SIG-M5 treated with dmso at 0.1 percent for 504 hours (cell line): ENCODE measurements around the gene TMEM30A.
A peak's percentile ranks its signal among the peaks of the same experiment; 100 is the strongest.

Experiments used
- DNase-seq: peaks from one replicate; lab custom pipeline; 2025; ENCODE audit not compliant: unreplicated experiment; lab: John Stamatoyannopoulos, UW

TMEM30A gene

DNA sequence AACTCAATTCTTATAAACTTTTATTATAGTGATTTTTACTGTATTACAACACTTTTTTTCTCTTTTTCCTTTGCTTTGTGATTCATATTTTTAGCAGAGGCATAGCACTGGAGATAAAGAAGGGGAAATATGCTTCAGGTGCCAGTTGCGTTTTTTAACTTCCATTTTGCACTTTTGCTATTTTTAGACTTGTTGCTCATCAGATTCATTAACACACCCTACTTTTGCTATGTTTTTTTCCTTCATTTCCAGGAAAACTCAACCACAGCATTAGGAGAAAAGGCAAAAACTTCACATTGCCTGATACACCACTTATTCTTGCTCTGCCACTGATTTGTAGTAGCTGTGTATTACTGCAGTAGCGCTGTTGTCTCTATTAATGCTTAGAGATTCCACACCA is 8.0 kb upstream of the TMEM30A start:
- DNase-seq: no peak

GRCh38 chr6:75291744-75292143 is 7.2 kb upstream of the TMEM30A start:
- DNase-seq: no peak

DNA sequence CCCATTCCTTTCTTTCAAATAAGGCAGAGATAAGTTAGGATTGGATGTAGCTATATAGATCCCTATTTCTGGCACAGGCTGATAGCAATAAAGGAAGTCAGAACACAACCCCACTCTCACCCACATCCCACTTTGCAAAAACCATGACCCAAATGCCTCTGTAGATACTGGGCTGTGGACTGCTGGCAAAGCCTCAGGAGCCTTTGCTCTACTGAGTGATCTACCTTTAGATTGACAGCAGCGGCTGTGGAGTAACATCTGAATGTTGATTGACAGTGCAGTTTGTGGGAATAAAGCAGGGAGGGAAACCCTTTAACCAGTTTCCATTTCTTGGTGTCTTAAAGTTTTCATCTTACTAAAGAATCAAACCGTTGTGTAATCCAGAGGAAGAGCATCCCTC is 6.7 kb upstream of the TMEM30A start:
- DNase-seq: no peak

DNA sequence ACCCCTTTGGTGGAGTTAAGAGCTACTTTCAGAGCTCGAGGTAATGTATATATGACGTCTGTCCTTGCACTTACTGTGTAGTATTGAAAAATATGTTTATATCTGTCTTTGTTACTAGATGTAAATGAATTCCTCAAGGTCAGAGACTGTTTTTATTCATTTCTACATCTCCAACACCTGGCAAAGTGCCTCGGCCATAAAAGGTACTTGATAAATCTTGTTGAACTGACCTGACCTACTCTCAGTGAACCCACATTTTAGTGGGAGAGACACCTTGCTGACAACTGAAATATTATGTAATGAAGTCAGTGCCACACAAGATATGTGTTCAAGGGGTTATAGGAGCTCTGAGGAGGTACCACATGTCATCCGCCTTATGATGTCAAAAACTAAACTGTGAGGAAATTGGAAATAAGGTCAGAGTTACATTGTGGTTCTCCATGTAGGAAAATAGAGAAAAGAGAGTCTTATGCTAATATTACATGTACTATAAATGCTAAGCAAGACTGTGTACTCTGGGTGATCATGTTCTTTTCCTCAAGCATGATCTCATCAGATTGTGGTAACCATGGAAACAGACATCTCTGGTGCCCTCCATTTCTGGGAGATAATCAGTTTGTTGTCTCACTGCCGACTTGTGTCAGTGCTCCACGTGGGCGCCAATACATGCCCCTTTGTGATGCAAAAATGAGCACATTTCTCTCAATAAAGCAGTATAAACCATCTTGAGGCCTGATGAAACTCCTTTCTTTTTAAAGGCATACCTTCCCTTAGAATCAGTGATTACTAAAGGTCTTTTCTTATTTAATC is 5.7 kb upstream of the TMEM30A start:
- no peak for DNase-seq

DNA sequence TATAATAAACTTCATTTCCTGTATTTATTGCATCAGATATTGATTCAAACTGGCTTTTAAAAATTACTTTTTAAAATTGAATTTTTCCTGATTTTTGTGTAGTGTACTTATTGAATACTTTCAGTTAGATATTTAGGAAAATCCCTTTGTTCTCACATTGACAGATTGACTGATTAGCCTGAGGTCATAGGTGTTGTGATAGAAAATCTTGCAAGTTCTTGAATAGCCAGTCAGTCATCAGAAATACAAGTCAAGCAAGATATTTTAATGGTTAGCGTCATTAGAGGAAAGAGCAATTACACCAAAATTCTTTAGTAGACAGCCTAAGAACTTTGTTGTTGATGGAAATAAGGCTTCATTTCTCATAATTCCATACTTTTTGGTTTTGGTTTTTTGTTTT is 3.4 kb upstream of the TMEM30A start:
- DNase-seq: no peak

DNA sequence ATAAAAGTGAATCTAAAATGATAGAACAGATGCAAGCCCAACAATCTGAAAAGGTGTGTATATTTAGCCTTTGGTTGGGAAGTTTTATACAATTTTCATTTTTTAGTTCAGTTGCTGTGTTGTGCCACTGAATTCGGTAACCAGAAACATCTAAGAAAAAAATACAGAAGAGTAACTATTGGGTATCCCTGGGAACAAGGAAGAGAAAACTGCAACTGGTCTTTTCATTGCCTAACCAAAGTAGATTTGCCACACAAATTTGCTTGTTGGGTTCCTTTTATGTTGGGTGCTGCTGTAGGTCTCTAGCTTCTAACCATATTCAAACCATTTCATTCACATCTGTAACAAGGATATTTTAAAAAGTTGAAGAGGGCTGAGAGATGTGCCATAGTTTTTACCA is 2.8 kb upstream of the TMEM30A start:
- peak; percentile 60 for DNase-seq

DNA sequence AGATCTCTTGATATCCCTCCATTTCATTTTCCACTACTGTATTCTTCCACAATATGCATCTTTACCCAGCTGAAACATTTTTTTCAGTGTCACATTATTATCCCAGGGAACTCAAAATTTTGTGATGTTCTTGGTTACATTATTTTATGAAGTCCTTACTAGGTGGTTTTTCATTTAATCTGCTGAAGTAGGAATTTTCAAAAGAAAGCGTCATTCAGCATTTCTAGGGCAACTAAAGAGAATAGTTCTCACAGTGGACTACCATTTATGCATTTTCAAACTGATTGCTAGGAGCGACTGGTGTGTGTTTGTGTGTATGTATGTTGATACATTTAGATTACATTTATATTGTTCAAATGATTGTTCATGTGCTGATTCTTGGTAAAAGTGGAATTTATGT is 2.4 kb upstream of the TMEM30A start:
- no peak for DNase-seq

GRCh38 chr6:75285283-75285639 is 669 bp upstream of the TMEM30A start:
- DNase-seq: peak; percentile 58

DNA sequence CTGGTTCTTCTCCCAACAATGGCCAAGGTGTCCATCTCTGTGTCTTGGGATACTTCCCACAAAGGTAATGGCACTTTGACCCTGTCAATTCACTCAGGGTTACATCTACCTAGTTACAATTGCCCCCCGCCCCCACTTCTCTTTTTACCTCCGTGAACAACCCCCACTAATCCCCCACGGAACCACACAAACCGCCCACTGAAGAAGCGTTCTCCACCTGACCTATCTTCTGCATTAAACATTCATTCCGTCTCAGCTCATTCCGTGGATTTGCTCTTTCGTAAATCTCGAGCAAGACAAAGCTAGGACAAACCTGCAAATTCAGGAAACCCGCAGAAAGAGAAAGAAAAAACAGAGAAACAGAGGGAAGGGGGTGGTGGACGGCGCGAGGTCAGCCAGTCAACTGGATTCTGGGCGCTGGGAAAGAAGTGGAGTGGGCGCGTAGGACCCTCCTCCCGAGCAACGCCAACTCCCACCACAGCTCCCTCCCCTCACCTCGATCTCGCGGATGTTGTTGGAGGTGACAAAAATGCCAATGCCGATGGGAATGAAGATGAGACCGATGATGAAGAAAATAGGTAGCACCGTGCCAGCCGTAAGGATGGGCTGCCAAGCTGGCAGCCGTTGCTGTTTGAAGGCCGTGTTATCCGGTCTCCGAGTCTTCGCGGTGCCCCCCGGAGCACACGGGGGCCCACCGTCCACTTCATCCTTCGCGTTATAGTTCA is 523 bp downstream of the TMEM30A start:
- DNase-seq: no peak

- DNase-seq: no peak
These were observed 1.9 kb downstream of the TMEM30A start for GRCh38 chr6:75282706-75283105.

DNA sequence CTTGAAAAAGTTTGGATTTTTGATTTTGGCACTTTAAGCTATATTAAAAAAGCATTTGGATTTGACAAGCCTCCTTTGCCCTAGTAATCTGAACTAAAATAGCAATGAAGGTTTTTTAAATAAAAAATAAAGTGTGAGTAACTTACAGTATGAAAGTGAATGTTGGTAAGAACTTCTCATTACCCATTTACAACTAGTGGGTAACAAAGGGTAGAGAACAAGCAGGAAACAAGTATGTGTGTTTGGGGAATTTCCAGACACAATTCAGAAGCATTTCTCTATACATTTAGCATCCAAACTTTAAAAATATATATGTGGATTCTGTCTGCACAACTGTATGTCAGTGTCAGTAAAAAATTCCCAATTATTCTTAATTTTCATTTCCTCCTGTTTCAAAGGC is 2.9 kb downstream of the TMEM30A start:
- DNase-seq: no peak

DNA sequence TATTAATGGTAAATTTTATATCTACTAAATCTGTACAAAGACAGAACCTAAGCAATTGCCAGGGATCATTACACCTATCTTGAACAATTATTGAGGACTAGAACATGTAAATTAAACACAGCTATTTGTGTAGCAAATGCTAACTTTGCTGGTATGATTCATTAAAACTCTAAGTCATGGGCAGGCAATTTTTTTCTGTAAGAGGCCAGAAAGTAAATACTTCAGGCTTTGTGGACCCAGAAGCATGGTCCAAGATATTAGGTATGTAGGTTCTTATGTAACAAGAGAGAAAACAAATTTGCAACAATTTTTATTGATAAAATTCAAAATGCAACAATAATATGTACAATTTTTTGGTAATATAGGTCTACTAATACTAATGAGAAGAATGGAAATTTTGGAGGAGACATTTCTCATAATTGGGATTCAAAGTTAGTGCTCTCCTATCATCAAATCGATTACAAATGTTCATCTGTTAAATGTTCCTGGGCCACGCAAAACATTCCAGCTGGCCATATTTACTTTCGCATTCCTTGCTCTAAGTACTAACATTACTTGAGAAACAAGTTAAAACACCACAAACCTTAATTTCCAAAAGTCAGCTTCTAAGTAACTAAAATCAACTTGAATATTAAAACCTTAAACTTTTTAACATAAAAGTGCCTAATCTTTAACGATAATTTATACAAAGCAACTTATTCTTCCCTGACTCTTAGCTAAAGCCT is 4.3 kb downstream of the TMEM30A start:
- DNase-seq: no peak

GRCh38 chr6:75279418-75279817 is 5.2 kb downstream of the TMEM30A start:
- no peak for DNase-seq

DNA sequence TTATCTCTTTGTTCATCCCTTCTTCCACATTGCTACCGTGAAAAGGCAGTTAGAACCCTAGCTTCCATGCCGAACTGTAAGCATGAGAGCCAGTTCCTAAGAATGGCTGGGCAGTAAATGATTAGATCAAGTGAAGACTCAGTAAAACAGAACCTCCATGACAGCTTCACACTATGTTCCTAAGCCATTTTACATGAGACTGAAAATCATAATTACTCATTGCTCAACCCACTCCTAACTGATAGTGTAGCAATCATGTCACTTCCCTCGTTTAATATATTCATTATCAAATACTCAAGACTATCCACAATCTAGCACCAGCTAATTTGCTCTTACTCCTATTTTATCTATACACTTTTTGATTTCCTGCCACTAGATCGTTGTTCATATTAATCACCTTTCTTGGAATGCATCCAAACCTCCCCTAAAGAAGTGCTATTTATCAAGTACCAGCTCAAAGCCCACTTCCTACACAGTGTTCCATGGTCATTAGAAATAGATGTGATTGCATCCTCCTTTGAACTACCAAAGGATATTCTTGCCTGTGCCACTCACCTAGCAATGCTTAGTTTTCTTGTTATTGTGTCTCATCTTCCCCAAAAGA is 6.0 kb downstream of the TMEM30A start:
- no peak for DNase-seq

- no peak for DNase-seq
These were observed 9.5 kb downstream of the TMEM30A start for GRCh38 chr6:75275067-75275466.

DNA sequence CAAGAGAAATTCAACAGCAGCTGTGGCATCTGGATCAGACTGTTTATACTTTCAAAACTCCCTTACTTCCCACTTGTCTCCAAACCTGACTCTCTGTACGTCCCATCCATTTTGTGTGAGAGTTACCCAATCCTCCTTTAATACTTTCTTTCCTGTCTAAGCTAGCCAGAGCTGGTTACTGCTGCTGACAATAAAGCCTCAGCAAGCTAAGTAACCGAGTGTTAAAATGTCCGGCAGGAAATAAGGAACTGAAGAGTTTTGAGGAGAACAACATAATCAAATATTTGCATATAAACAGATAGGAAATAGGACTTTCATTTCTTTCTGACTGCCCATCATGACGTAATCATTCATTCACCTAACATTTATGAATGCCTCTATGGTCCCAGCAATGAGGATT is 11.6 kb downstream of the TMEM30A start:
- no peak for DNase-seq

DNA sequence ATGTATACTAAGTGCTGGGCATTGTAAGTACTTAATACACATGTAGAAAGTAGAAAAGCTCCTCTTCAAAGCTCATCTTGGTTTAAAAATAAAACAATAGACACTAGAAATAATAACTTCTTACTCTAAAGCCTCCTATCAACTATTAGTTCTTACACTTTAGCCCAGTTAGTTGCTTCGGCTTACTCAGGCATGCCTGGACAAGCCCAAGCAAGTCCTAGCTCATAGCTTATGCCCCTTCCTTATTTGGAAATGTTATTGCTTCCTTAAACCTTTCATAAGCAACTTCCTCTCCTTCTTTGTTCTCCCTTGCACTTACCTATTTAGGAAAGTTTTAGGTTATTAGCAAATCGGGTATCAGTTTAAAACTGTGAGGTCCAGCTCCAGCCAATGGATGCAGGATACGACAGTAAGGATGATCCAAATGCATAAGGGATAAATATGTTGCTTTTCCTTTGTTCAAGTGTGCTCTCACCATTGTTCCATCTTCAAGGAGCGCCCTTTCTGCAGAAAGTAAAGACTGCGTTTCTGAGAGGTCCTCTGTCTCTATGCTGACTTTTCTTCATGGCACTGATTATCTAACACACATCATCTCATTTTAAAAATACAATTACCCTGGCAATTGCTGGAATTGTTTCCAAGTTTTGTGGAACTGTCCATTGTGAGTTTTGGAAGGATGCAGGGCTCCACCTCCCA is 12.3 kb downstream of the TMEM30A start:
- no peak for DNase-seq

- DNase-seq: no peak
These were observed 15.6 kb downstream of the TMEM30A start for GRCh38 chr6:75268988-75269354.

GRCh38 chr6:75268121-75268987 is 16.2 kb downstream of the TMEM30A start:
- no peak for DNase-seq

GRCh38 chr6:75267461-75267860 is 17.1 kb downstream of the TMEM30A start:
- no peak for DNase-seq
